Suprapubic skin (tissue), 4 donors: ENCODE results near the gene CCS. TPM values are rescaled to one million over a fixed set of nuclear protein-coding genes. Genes with fewer than 3 reads are reported as not detected.

Experiments
- DNase-seq, 2 donors: peaks; one replicate each; pipeline ENCODE4 v3.0.0-alpha.2; 2019; ENCODE audit warnings: low spot score in 2 of 2
- H3K27ac ChIP-seq: fragments of 200-600 bp; sonication (generic); one replicate; pipeline ENCODE4 v1.5.1; 2019
- H3K27me3 ChIP-seq: fragments of 200-600 bp; sonication (generic); one replicate; pipeline ENCODE4 v1.5.1; 2019
- H3K36me3 ChIP-seq: fragments of 200-600 bp; sonication (generic); one replicate; pipeline ENCODE4 v1.5.1; 2019
- H3K4me1 ChIP-seq: fragments of 200-600 bp; sonication (generic); one replicate; pipeline ENCODE4 v1.5.1; 2019
- H3K4me3 ChIP-seq: fragments of 200-600 bp; sonication (generic); one replicate; pipeline ENCODE4 v1.5.1; 2019; ENCODE audit warnings: mild to moderate bottlenecking
- H3K9me3 ChIP-seq: fragments of 200-600 bp; sonication (generic); one replicate; pipeline ENCODE4 v1.5.1; 2019
- EP300 ChIP-seq: sonication (generic); formaldehyde crosslinking; IDR thresholded peaks from one replicate; pipeline ENCODE4 v1.6.1; 2017; ENCODE audit warnings: antibody characterized with exemption
- POLR2A ChIP-seq, 2 donors: fragments of 450-650 bp; IDR thresholded peaks; one replicate each; pipeline ENCODE4 v1.6.1; 2017; ENCODE audit warnings: antibody characterized with exemption in 2 of 2, mild to moderate bottlenecking in 2 of 2, moderate library complexity in 2 of 2
- POLR2AphosphoS5 ChIP-seq, 3 donors: sonication (generic); formaldehyde crosslinking; IDR thresholded peaks; one replicate each; pipeline ENCODE4 v1.6.1; 2017; ENCODE audit warnings: antibody characterized with exemption in 3 of 3
- WGBS: methylation state at CpG from one replicate; pipeline ENCODE4 v1.1.5; 2018; 5-methylcytosine and 5-hydroxymethylcytosine counted together
- total RNA-seq, 4 donors: library from RNA; depleted of rRNA; stranded (reverse); fragments of >200 nt; gene quantifications; one replicate each; pipeline ENCODE4 v1.1.0, GENCODE V29; 2016
- TF ChIP-seq, protein P1 (sequence below), 2 donors: fragments of 200-600 bp in 1 of 2; fragments of 450-650 bp in 1 of 2; sonication (generic) in 1 of 2; IDR thresholded peaks; one replicate each; pipeline ENCODE4 v1.5.1; 2016 to 2019; ENCODE audit warnings: antibody characterized with exemption in 2 of 2, mild to moderate bottlenecking in 1 of 2, moderate library complexity in 1 of 2

CCS gene
- total RNA-seq, 4 donors from 2014 or later, result 14.1 to 36.3 (median 20.2) TPM

DNA sequence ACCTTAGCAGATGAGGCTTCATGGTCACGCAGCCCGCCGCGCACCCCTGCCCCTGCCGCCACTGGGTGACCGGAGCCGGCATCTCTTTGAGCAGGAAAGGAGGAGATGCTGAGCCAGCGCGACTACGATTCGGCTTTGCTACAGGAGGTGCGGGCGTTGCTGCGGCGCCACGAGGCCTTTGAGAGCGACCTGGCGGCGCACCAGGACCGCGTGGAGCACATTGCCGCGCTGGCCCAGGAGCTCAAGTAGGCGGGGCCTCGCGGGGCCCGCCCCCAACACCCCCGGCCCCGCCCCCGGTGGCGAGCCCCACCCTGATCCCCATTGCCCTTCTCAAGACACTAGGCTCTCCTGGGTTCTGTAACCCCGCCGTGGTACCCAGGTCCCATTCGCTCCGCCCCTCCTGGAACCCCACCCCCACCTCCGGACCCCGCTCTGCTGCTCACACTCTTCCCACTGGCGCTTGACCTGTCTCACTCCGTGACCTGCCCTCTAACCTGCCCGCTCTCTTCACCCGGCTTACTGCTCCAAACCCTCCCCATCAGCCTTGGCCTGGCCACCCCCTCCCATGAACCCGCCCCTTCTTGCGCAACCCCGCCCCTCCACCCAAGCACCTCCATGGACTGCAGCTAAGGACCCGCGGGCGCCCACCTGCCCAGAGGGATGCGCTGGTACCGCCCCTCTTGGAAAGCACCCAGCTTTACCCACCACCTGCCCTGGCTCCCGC lies 33.7 kb upstream of the CCS start:
- WGBS, result 17% methylated on average over 17 of the region's 50 CpGs
- H3K4me1 ChIP-seq, result peaks cover 10% of the 10 kb centered on the region
- H3K27ac ChIP-seq, result no peak overlapping the region
- no peaks in the 10 kb centered on the region for H3K9me3 ChIP-seq
- H3K36me3 ChIP-seq, result peaks cover 10% of the 10 kb centered on the region
- no peak overlapping the region for H3K4me3 ChIP-seq
- peaks cover 9% of the 10 kb centered on the region for H3K27me3 ChIP-seq
- no peak for DNase-seq
- TF ChIP-seq EP300, result no peak
- TF ChIP-seq POLR2A (IDR thresholded peaks at IDR 0.05), result no peak
- TF ChIP-seq, protein P1, sequence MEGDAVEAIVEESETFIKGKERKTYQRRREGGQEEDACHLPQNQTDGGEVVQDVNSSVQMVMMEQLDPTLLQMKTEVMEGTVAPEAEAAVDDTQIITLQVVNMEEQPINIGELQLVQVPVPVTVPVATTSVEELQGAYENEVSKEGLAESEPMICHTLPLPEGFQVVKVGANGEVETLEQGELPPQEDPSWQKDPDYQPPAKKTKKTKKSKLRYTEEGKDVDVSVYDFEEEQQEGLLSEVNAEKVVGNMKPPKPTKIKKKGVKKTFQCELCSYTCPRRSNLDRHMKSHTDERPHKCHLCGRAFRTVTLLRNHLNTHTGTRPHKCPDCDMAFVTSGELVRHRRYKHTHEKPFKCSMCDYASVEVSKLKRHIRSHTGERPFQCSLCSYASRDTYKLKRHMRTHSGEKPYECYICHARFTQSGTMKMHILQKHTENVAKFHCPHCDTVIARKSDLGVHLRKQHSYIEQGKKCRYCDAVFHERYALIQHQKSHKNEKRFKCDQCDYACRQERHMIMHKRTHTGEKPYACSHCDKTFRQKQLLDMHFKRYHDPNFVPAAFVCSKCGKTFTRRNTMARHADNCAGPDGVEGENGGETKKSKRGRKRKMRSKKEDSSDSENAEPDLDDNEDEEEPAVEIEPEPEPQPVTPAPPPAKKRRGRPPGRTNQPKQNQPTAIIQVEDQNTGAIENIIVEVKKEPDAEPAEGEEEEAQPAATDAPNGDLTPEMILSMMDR (IDR thresholded peaks at IDR 0.05), result no peak
- TF ChIP-seq POLR2AphosphoS5 (IDR thresholded peaks at IDR 0.05), result no peak

DNA sequence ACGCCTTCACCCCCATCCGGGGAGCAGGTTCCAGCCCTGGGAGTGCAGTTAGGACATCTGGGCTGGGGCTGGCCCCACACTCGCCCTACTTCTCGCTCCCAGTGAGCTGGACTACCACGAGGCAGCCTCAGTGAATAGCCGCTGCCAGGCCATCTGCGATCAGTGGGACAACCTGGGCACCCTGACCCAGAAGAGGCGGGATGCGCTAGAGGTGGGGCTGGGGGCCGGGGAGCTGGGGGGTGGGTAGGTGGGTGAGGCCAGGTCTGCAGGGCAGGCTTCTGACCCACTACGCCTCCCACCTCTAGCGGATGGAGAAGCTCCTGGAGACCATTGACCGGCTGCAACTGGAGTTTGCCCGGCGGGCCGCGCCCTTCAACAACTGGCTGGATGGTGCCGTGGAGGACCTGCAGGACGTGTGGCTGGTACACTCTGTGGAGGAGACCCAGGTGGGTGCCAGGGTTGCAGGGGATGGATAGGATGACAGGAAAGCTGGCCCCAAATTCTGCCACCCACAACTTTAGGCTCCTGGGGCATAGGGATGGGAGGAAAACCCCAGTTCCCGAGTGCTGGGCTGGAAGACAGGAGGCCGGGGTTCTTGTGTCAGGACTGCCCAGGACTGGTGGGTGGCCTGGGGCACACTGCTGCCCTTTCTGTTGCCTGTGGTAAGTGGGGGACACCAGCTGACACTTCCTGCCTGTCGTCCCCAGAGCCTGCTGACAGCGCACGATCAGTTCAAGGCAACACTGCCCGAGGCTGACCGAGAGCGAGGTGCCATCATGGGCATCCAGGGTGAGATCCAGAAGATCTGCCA lies 32.9 kb upstream of the CCS start:
- no peak for DNase-seq
- no peak overlapping the region for H3K27ac ChIP-seq
- WGBS, result 74% methylated on average over 10 of the region's 27 CpGs
- peaks cover 9% of the 10 kb centered on the region for H3K27me3 ChIP-seq
- H3K36me3 ChIP-seq, result peaks cover 17% of the 10 kb centered on the region
- no peaks in the 10 kb centered on the region for H3K9me3 ChIP-seq
- H3K4me1 ChIP-seq, result peaks cover 10% of the 10 kb centered on the region
- TF ChIP-seq POLR2A (IDR thresholded peaks at IDR 0.05) (no peak), POLR2AphosphoS5 (IDR thresholded peaks at IDR 0.05) (no peak), EP300 (no peak)
- TF ChIP-seq, protein P1 (IDR thresholded peaks at IDR 0.05), result no peak
- no peak overlapping the region for H3K4me3 ChIP-seq

DNA sequence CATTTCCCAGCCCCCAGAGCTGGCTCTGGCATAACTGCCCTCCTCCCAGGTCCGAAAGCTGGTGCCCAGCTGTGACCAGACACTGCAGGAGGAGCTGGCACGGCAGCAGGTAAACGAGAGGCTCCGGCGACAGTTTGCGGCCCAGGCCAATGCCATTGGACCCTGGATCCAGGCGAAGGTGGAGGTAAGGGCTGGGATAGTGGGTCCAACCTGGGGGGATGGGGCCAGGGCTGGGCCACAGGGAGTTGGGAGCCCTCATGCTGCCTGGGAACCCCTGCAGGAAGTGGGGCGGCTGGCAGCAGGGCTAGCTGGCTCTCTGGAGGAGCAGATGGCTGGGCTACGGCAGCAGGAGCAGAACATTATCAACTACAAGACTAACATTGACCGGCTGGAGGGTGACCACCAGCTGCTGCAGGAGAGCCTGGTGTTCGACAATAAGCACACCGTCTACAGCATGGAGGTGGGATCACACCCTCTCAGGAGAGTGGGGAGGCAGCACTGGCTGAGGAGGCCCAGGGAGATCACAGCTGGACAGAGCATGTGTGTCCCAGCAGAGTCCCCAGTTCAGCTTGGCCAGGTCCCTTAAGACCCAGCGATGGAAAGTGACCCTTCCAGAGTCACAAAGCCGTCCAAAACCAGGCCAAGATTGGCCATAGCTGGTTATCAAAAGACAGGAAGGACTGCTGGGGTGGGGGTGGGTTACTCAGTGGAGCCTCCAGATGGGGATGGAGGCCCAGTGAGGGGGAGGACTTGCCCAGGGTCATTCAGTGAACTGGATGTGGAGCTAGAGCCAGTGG lies 31.6 kb upstream of the CCS start:
- Histone ChIP-seq H3K9me3 (no peaks in the 10 kb centered on the region), H3K27ac (no peak overlapping the region), H3K4me3 (no peak overlapping the region), H3K27me3 (peaks cover 9% of the 10 kb centered on the region), H3K36me3 (peaks cover 29% of the 10 kb centered on the region), H3K4me1 (peaks cover 10% of the 10 kb centered on the region)
- TF ChIP-seq, protein P1 (IDR thresholded peaks at IDR 0.05), result no peak
- no peak for TF ChIP-seq POLR2AphosphoS5 (IDR thresholded peaks at IDR 0.05)
- DNase-seq, result no peak
- 77% methylated on average over 8 of the region's 14 CpGs for WGBS

DNA sequence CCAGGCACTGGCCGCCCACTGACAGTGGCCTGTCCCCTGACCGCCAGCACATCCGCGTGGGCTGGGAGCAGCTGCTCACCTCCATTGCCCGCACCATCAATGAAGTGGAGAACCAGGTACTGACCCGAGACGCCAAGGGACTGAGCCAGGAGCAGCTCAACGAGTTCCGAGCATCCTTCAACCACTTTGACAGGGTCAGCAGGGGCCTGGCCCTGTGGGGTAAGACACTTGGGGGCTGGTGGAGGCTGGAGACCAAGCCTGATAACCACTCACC lies 31.1 kb upstream of the CCS start:
- no peak overlapping the region for H3K4me3 ChIP-seq
- H3K27me3 ChIP-seq, result peaks cover 9% of the 10 kb centered on the region
- H3K9me3 ChIP-seq, result no peaks in the 10 kb centered on the region
- peaks cover 10% of the 10 kb centered on the region for H3K4me1 ChIP-seq
- 92% methylated on average over 7 of the region's 9 CpGs for WGBS
- no peak for DNase-seq
- peaks cover 29% of the 10 kb centered on the region for H3K36me3 ChIP-seq
- H3K27ac ChIP-seq, result no peak overlapping the region
- no peak for TF ChIP-seq EP300
- TF ChIP-seq, protein P1 (IDR thresholded peaks at IDR 0.05), result no peak
- no peak for TF ChIP-seq POLR2A (IDR thresholded peaks at IDR 0.05)
- TF ChIP-seq POLR2AphosphoS5 (IDR thresholded peaks at IDR 0.05), result no peak

DNA sequence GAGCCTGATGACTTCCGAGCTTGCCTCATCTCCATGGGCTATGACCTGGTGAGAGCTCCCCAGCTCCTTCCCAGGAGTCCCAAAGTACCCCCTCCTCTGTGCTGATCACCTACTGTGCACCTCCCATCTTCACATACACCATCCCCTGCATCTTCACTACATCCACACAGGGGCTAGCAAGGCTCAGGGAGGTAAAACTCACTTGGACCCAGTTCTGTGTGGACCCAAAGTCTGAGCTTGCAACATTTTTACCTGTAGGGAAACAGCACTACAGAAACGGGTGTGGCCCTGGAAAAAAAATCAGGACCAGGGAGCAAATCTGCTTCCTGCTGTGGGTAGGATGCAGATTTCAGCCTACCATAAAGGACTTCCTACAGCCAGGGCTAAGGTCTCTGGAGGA lies 30.7 kb upstream of the CCS start:
- TF ChIP-seq EP300 (no peak), POLR2A (IDR thresholded peaks at IDR 0.05) (no peak), POLR2AphosphoS5 (IDR thresholded peaks at IDR 0.05) (no peak)
- TF ChIP-seq, protein P1 (IDR thresholded peaks at IDR 0.05), result no peak
- Histone ChIP-seq H3K9me3 (no peaks in the 10 kb centered on the region), H3K27ac (no peak overlapping the region), H3K4me3 (no peak overlapping the region), H3K36me3 (peaks cover 29% of the 10 kb centered on the region), H3K4me1 (peaks cover 11% of the 10 kb centered on the region), H3K27me3 (peaks cover 6% of the 10 kb centered on the region)
- DNase-seq, result no peak
- 72% methylated on average over 2 of the region's 2 CpGs for WGBS
